Activated CD4-positive, alpha-beta T cell treated with anti-CD3 and anti-CD28 coated beads for 4 hours (primary cell): ENCODE data around the gene VENTX.
"Not testable (repeated sequence)": the region's sequence is repeated elsewhere in the genome, so short reads cannot be mapped to it uniquely, and the experiment has no call there.

Experiments
- DNase-seq, 2 donors: peaks; one replicate each; pipeline ENCODE4 v3.0.0-alpha.2; 2020

The VENTX gene

GRCh38 chr10:133258818-133259601 is 21.4 kb downstream of the VENTX start:
- DNase-seq: peak; percentile 84 to 89

- DNase-seq: no peak
Measured at GRCh38 chr10:133259602-133259989, 21.9 kb downstream of the VENTX start.

DNA sequence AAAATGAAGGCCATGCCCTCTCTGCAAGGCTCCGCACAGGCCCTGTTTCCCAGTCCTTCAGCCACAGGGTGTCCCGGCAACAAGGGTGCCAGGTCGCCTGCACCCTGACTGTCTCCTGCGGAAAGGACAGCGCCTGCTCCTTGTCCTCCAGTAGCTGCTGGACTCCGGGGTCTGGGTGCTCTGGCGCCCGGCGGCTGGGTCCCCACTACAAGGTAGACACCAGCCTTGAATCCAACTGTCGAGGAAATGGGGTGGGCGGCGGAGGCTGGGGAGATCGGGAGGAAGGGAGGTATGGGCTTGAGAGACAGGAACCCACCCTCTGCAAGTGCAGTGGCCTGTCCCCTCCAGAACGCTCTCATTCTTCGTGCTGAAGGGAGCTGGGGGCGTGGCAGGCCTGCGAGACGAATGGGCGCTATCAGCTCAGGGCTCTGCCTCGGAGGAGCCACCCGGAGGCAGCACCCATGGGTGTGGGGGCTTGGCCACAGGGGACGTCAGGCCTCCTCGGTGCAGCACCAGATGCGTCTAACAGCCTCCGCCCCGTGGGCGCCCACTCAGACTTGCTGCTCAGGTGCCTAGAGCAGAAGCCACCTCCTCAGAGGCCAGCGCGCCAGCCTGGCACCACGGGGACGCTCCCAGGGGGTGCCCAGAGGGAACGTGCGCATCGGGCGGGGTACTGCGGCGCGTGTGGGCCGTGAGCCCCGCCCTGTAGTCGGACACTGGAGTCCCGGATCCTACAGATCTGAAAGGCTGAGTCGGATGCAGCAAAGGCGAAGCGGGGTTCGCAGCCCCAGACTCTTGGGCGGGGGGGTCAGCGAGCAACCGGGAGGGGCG is 23.5 kb downstream of the VENTX start:
- DNase-seq: peak; percentile 56 to 63

- DNase-seq: peak; percentile 81 to 86
Measured at GRCh38 chr10:133261726-133262325, 24.2 kb downstream of the VENTX start.

DNA sequence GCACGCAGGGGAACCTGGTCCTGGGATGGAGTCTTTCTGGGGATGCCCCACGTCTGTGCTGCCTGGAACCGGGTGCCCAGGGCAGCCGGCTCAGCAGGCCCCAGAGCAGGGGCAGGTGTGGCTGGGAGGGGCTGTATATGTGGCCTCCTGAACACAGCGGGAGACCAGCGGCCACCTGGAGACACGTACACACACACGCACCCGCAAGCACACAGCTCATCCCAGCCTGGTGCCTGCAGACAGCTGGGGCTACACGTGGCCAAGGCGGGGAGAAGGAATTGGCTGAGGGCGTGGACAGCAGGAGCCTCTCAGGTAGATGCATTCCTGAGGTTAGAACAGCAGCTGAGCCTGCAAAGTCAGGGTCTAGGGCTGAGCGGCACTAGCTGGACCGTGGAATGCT is 25.0 kb downstream of the VENTX start:
- no peak for DNase-seq

- no peak for DNase-seq
Measured at GRCh38 chr10:133263674-133264073, 26.0 kb downstream of the VENTX start.

DNA sequence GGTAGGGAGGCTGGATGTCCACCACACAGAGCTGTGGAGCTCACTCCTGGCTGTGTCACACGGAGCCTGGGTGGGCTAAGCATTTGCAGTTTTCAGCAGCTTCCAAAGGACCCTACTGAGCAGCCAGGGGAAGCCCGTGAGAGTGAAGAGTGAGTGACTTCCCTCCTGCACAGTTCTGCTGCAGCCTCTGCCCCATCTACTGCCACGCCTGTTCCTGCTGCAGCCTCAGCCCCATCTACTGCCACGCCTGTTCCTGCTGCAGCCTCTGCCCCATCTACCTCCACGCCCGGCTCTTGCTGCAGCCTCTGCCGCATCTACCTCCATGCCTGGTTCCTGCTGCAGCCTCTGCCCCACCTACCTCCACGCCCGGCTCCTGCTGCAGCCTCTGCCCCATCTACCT is 26.8 kb downstream of the VENTX start:
- no peak for DNase-seq

DNA sequence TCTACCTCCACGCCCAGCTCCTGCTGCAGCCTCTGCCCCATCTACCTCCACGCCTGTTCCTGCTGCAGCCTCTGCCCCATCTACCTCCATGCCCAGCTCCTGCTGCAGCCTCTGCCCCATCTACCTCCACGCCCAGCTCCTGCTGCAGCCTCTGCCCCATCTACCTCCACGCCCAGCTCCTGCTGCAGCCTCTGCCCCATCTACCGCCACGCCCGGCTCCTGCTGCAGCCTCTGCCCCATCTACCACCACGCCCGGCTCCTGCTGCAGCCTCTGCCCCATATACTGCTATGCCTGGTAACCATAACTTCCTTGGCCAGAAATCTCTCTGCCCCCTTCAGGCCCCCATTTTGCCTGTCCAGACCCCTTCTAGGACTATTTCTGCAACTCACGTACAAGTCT is 27.4 kb downstream of the VENTX start:
- DNase-seq: not testable (repeated sequence)

DNA sequence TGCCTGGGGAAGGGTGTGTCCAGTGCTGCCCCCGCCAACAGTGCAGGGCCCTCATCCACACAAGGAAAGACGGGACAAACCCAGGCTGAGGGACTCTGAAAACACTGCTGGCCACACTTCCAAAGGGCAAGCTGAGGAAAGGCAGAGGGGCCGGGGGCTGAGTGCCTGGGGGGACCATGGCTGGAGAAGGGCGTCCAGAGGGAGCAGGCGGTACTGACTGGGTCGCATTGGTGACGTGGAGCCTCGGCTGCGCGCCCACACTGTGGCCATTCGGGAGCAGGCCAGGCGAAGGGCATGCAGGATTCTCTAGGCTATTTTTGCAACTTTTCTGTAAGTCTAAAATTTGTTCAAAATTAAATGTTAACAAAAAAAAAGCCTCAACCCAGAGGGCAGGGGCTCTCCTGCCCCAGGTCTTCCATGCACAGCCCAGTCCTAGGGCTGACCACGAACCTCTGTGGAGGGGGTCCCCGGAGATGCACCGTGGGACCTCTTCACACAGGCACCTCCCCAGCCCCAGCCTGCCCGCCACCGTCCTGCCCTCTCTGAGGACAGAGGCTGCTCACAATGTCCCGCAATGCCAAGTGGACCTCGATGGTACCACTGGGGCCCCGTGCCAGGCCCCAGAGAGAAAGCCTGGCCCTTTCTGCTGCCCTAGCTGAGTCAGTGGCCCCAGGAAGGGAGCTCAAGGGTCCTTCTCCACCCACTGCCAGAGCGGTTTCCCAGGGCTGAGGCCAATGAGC is 28.6 kb downstream of the VENTX start:
- DNase-seq: no peak

GRCh38 chr10:133267293-133267692 is 29.6 kb downstream of the VENTX start:
- no peak for DNase-seq

- no peak for DNase-seq
Measured at GRCh38 chr10:133267829-133268228, 30.2 kb downstream of the VENTX start.

GRCh38 chr10:133268532-133268931 is 30.9 kb downstream of the VENTX start:
- DNase-seq: no peak

- DNase-seq: no peak
Measured at GRCh38 chr10:133269367-133269766, 31.7 kb downstream of the VENTX start.

DNA sequence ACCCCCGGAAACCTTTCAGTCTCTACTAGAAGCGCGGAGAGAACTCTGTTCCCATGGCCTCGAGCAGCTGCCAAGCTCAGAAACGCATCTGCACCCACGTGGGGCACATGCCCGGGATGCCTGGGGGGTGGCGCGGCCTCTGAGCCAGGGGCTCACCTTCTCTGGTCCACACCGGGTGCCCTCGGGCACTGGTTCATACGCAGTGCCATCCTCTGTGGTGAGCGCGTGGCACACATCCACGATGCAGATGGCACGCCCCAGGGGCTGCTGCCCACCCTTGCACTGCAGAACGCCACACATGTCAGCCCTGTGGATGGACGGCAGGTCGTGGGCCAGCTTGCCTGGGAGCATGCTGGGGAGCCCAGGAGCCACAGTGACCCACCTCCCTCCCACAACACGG is 32.5 kb downstream of the VENTX start:
- no peak for DNase-seq

GRCh38 chr10:133270773-133271297 is 33.2 kb downstream of the VENTX start:
- DNase-seq: no peak

- no peak for DNase-seq
Measured at GRCh38 chr10:133271521-133272300, 34.1 kb downstream of the VENTX start.

GRCh38 chr10:133272301-133272963 is 34.8 kb downstream of the VENTX start:
- DNase-seq: no peak

- no peak for DNase-seq
Measured at GRCh38 chr10:133272964-133273420, 35.3 kb downstream of the VENTX start.

DNA sequence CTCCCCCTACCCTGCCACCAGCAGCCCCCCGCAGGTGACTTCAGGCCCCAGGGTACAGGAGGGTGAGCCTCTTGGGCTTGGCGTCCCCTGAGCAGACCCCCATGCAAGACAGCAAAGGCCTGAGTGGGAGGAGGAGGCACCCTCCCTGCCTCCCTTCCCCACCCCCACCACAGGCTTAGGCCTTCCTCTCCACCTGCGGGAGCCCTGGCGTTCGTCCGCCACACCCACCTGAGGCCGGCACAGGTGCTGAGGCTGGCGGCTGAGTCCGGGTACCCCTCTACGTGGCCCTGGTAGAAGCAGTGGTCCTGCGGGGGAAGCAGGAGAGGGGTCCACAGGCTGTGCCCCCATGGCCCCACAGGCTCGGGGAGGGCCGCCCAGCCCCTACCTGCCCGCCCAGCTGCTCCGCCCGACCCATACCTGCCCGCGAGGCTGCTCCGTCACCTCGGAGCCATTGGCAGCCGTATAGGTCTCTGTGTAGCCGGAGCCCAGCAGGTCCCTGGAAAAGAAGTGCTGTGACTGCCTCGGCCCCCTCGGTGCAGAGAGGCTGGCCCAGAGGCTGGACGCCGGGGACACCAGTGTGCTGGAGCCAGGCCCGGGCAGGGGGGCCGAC is 36.0 kb downstream of the VENTX start:
- DNase-seq: no peak

DNA sequence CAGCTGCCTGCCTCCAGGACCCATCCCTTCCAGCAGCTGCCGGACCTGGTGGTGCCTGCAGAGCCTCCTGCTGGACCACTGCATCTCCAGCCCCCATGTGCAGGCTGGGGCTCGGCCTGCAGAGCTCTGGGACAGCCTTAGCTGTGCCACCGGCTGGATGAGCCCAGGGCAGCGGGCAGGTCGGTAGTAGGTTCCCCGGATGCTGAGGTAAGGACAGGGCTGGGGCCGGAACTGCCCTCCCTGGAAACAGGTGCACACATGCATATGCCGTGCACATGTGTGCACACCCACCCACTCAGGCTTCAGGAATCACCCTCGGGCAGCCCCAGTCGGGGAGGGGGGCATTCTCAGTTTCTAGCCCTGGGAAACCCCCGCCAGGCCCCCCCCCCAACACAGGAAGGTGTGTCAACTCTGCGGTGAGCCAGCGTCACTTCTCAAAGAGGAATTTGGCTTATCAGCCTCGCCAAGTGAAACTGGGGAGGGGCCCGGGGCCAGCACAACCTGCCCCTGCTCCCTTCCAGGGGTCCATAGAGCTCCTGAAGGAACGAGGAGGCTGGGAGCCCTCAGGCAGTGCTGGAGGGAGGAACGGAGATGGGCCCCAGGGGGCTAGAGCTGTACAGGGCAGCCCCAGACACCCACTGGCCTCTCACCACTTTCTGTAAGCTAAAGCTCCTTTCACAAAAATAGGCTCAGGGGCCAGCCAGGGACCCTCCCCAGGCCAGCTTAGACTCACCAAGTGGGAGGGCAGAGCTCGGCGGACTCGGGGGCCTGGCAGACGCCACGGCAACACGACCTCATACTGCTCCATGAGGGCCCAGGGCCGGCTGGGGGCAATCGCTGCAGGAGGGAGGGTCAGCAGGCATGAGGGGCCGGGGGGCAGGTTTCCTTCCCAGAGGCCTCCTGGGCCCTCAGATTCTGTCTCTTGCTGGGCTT is 37.4 kb downstream of the VENTX start:
- peak; percentile 85 to 88 for DNase-seq
